HepG2 (cell line): ENCODE measurements around the gene RAN. TPM values are rescaled to one million over a fixed set of nuclear protein-coding genes. Genes with fewer than 3 reads are reported as not detected.

Source experiments
- ARNT ChIP-seq: fragments of 450-650 bp; IDR thresholded peaks from 2 replicates; pipeline ENCODE4 v1.6.1; 2017
- ATF2 ChIP-seq: sonication (generic); formaldehyde crosslinking; IDR thresholded peaks from 2 replicates; pipeline ENCODE4 v1.4.0; 2020; ENCODE audit warnings: missing genetic modification reagents
- ATF5 ChIP-seq: sonication (generic); formaldehyde crosslinking; IDR thresholded peaks from 2 replicates; pipeline ENCODE4 v1.4.0; 2020; ENCODE audit warnings: mild to moderate bottlenecking, low read depth, missing genetic modification reagents
- CEBPB ChIP-seq: IDR thresholded peaks from 2 replicates; pipeline ENCODE4 v1.6.1; 2011; ENCODE audit warnings: low read depth, low read length, improper control_type of control experiment, borderline replicate concordance
- CENPT ChIP-seq: sonication (generic); formaldehyde crosslinking; IDR thresholded peaks from 2 replicates; pipeline ENCODE4 v1.8.0; 2022; ENCODE audit warnings: low read depth, mild to moderate bottlenecking, moderate library complexity, missing genetic modification reagents
- DBP ChIP-seq: sonication (generic); formaldehyde crosslinking; IDR thresholded peaks from 2 replicates; pipeline ENCODE4 v1.4.0; 2020; ENCODE audit warnings: missing genetic modification reagents; ENCODE audit errors: not compliant biosample characterization
- EEA1 ChIP-seq: sonication (generic); formaldehyde crosslinking; IDR thresholded peaks from 2 replicates; pipeline ENCODE4 v1.5.1; 2020; ENCODE audit warnings: mild to moderate bottlenecking, missing genetic modification reagents, borderline replicate concordance
- KLF12 ChIP-seq: sonication (generic); formaldehyde crosslinking; IDR thresholded peaks from 2 replicates; pipeline ENCODE4 v1.4.0; 2020; ENCODE audit warnings: missing genetic modification reagents, borderline replicate concordance
- MAFG ChIP-seq: sonication (generic); formaldehyde crosslinking; IDR thresholded peaks from 2 replicates; pipeline ENCODE4 v1.5.1; 2020; ENCODE audit warnings: mild to moderate bottlenecking, missing genetic modification reagents
- MXD3 ChIP-seq: IDR thresholded peaks from 2 replicates; pipeline ENCODE4 v1.6.1; 2016; ENCODE audit warnings: mild to moderate bottlenecking, missing biosample characterization, missing genetic modification reagents
- NFATC3 ChIP-seq: sonication (generic); formaldehyde crosslinking; IDR thresholded peaks from 2 replicates; pipeline ENCODE4 v1.5.1; 2020; ENCODE audit warnings: mild to moderate bottlenecking, missing genetic modification reagents
- RAD21 ChIP-seq: fragments of 450-650 bp; formaldehyde crosslinking; IDR thresholded peaks from 2 replicates; pipeline ENCODE4 v1.5.0; 2020; ENCODE audit warnings: mild to moderate bottlenecking
- XRCC5 ChIP-seq: fragments of 200-400 bp; formaldehyde crosslinking; optimal IDR thresholded peaks from 2 replicates; pipeline ENCODE3; 2017; ENCODE audit warnings: mild to moderate bottlenecking, low read length
- ZBTB7B ChIP-seq: sonication (generic); formaldehyde crosslinking; IDR thresholded peaks from 2 replicates; pipeline ENCODE4 v1.4.0; 2020; ENCODE audit warnings: missing genetic modification reagents
- ZNF235 ChIP-seq: sonication (generic); formaldehyde crosslinking; IDR thresholded peaks from 2 replicates; pipeline ENCODE4 v1.8.1; 2023; ENCODE audit warnings: mild to moderate bottlenecking, missing genetic modification reagents, borderline replicate concordance
- ZNF280D ChIP-seq: sonication (generic); formaldehyde crosslinking; IDR thresholded peaks from 2 replicates; pipeline ENCODE4 v1.5.1; 2020; ENCODE audit warnings: mild to moderate bottlenecking, missing genetic modification reagents
- ZNF414 ChIP-seq: sonication (generic); formaldehyde crosslinking; IDR thresholded peaks from 2 replicates; pipeline ENCODE4 v1.5.0; 2020; ENCODE audit warnings: missing genetic modification reagents
- ZNF550 ChIP-seq: sonication (generic); formaldehyde crosslinking; IDR thresholded peaks from 2 replicates; pipeline ENCODE4 v1.4.0; 2020; ENCODE audit warnings: mild to moderate bottlenecking, missing genetic modification reagents, borderline replicate concordance
- ZNF569 ChIP-seq: sonication (generic); formaldehyde crosslinking; IDR thresholded peaks from 2 replicates; pipeline ENCODE4 v1.5.0; 2020; ENCODE audit warnings: mild to moderate bottlenecking, missing genetic modification reagents, moderate library complexity, borderline replicate concordance
- ZNF678 ChIP-seq: sonication (generic); formaldehyde crosslinking; IDR thresholded peaks from 2 replicates; pipeline ENCODE4 v1.4.0; 2020; ENCODE audit warnings: mild to moderate bottlenecking, missing genetic modification reagents
- ZNF790 ChIP-seq: sonication (generic); formaldehyde crosslinking; IDR thresholded peaks from 2 replicates; pipeline ENCODE4 v1.8.0; 2022; ENCODE audit warnings: missing genetic modification reagents, mild to moderate bottlenecking, borderline replicate concordance
- ZSCAN22 ChIP-seq: sonication (generic); formaldehyde crosslinking; IDR thresholded peaks from 2 replicates; pipeline ENCODE4 v1.4.0; 2020; ENCODE audit warnings: mild to moderate bottlenecking, missing genetic modification reagents
- polyA plus RNA-seq, 8 experiments: library from polyadenylated mRNA; depleted of rRNA in 3 of 8; stranded (reverse) in 7 of 8; unstranded in 1 of 8; fragments of >200 nt; fragmentation: Illumina TruSeq in 4 of 8; extraction: Trizol in 4 of 8; gene quantifications; 2 replicates each; pipeline versions ENCODE4 v1.2.1 to v1.2.3, GENCODE V29; 2011 to 2016; ENCODE audit warnings: low read depth in 4 of 8, missing spikeins in 1 of 8, mixed read lengths in 1 of 8; ENCODE audit not compliant: insufficient read depth in 1 of 8
- total RNA-seq, 5 experiments: library from RNA; depleted of rRNA; stranded (reverse); fragments of >200 nt; fragmentation: Illumina TruSeq; extraction: Trizol; gene quantifications; 2 replicates each; pipeline ENCODE4 v1.2.3, GENCODE V29; 2016; ENCODE audit warnings: low read depth in 1 of 5

RAN gene
- total and polyA plus RNA-seq, 2 of the 13 experiments (the other 11 are each of a cell fraction or from before 2014, with no cell fraction given) = 1,335 to 1,630 TPM

- TF ChIP-seq ZNF790 (CRISPR knock-in tag) (peak; percentile 80; the same call in 1 of the 2 replicates), EEA1 (CRISPR knock-in tag) (peak; percentile 24; the same call in 1 of the 2 replicates), MXD3 (peak; percentile 71; the same call in 1 of the 2 replicates), ZNF414 (CRISPR knock-in tag) (no peak), RAD21 (CRISPR knock-in tag) (peak; percentile 33; the same call in 1 of the 2 replicates), CENPT (peak; percentile 68; the same call in 1 of the 2 replicates), ZNF550 (no peak), ATF2 (CRISPR knock-in tag) (no peak), XRCC5 (no peak), ARNT (no peak), ZNF678 (no peak), ZNF569 (CRISPR knock-in tag) (0 out of 2 replicates have a peak, but pooled peaks have one; percentile 44), DBP (CRISPR knock-in tag) (peak; percentile 71), NFATC3 (no peak), ATF5 (CRISPR knock-in tag) (no peak), CEBPB (no peak), KLF12 (CRISPR knock-in tag) (peak; percentile 96; the same call in 1 of the 2 replicates), ZNF235 (CRISPR knock-in tag) (no peak), ZBTB7B (CRISPR knock-in tag) (no peak; the same call in 1 of the 2 replicates), MAFG (no peak), ZSCAN22 (no peak), ZNF280D (CRISPR knock-in tag) (no peak)
Observed at GRCh38 chr12:130871286-130872178, at the start of gene RAN (continued).
